ENCODE measurements around the gene CCDC57.

CCDC57 gene

GRCh38 chr17:82235775-82236141 is 23.1 kb upstream of the CCDC57 start:
- DNase-seq (ENCODE audit: low spot score) = no peak

GRCh38 chr17:82235056-82235774 is 22.6 kb upstream of the CCDC57 start:
- no peak for DNase-seq (ENCODE audit: low spot score)

- no peak for DNase-seq (ENCODE audit: low spot score)
Measured at GRCh38 chr17:82234211-82235055, 21.8 kb upstream of the CCDC57 start.

GRCh38 chr17:82232876-82233785 is 20.5 kb upstream of the CCDC57 start:
- DNase-seq (ENCODE audit: low spot score) = no peak

DNA sequence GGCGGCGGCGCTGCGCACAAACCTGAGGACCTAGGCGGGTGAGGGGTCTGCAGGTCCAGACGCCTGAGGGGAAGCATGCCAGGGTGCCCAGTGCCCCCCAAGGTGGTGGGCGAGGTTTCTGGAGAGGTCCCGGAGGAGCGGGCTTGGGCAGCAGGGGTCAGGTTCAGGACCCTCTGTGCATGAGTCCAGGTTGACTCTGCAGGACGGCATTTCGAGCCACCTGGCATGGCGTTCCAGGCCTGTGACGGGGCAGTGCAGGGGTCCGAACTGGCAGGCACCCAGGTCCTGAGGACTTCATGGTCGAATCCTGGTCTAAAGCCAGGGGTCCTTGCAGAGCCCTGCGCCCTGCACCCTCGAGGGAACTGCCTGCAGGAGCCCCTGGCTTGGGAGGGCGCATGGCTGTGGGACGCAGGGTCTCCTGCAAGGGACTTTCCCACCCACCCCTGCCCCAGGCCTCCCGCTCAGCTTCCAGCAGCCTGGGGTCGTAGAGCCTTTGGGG is 19.7 kb upstream of the CCDC57 start:
- DNase-seq (ENCODE audit: low spot score) = no peak

- no peak for DNase-seq (ENCODE audit: low spot score)
Measured at GRCh38 chr17:82231562-82232321, 19.1 kb upstream of the CCDC57 start.

- DNase-seq (ENCODE audit: low spot score) = no peak
Measured at GRCh38 chr17:82231312-82231561, 18.6 kb upstream of the CCDC57 start.

DNA sequence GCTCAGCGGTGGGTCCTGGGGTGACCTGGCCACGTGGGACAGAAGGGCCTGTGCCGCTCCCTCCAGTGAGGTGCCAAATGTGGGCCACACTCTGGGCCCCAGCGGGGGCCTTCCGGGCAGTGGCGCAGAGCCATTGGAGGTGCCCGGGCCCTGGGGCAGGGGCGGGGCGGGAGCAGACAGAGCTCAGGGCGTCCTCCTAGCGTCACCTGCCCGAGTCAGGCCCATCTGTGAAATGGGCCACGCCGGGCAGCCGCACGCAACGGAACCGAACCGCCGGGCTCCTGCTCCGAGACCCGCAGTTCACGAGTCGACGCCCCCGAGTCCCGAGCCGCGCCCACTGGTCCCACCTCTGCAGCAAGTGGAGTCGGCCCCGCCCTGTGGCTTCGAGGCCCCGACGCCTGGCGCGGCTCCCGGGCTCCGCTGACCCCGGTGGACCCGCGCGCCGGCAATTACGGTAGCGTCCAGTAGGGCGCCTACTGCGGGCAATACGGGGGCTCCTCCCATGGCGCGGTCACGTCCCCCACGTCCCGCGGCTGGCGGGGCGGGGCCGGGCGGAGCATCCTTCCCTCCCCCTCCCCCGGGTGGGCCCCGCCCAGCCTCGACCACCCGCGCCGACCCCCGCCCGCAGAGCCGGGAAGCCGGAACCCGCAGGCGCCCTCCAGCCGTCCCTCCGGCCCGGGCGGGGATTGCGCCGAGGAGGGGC is 18.1 kb upstream of the CCDC57 start:
- DNase-seq (ENCODE audit: low spot score) = no peak

- DNase-seq (ENCODE audit: low spot score) = no peak
Measured at GRCh38 chr17:82229698-82230608, 17.3 kb upstream of the CCDC57 start.

DNA sequence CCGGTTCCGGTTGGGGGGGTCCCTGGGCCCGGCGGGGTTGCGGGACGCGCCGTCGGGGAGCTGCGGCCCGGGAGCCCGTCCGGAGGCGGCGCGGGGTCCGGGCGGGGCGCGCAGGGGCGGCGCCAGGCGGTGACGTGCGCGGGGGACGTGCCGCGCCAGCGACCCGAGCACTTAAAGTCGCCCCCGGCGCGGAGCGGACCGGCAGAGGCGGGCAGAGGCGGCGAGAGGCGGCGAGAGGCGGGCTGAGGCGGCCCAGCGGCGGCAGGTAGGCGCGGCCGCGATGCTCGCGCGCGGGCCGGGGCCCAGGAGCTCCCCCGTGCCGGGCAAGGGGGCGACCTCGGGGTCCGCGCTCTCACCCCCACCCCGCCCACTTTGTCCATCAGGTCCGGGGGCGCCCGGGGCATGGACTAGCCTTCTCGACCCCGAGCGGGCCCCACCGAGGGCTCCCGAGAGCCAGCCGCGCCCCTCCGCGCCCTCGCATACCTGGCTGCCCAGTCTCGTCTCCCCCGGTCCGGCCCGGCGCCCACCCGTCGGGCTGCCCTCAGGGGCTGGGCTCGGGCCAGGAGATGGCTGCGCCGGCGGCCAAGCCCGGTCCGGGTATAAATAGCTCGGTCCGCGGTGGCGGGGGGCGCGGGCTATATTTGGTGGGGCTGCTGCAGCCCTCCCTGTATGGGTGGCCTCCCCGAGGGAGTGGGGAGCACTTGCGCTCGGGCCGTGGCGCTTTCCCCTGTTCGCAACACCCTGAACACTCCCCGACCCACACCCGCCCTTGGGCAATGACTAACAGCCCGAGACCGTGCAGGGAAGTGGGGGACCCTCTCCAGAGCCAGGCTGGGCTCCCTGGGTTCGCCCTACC is 16.4 kb upstream of the CCDC57 start, which contains the start of gene SLC16A3:
TSS of gene SLC16A3 (plus strand) at position 201 of the 856 bp plus-strand sequence. CDS start 6,967 bp downstream, outside the sequence.
- DNase-seq (ENCODE audit: low spot score) = peak; percentile 79

DNA sequence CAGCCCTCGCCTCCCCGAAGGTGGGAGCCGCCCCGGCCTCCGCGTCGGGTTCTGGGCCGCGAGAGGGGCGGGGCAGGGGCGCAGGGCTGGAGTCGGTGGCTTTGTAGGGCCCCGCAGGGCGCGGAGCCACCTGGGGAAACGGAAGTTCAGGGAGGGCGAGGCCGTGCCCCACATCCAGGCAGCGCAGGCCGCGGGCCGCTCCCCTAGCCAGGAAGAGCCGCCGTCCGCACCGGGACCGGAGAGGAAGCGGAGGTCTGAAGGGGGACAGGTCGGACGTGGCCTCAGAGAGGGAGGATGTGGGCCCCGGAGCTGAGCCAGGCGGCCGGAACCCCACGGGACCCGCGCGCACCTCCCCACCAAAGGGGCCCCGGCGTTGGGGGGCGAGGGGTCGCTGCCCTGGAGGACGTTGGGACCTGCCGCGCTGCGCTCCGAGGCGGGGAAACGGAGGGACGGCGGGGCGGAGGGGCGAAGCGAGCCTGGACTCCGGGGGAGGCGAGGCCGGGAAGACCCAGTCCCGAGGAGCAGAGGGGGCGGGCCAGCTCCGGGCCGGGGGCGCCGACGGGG is 15.7 kb upstream of the CCDC57 start:
- no peak for DNase-seq (ENCODE audit: low spot score)

- DNase-seq (ENCODE audit: low spot score) = no peak
Measured at GRCh38 chr17:82227629-82228277, 15.1 kb upstream of the CCDC57 start.

- no peak for DNase-seq (ENCODE audit: low spot score)
Measured at GRCh38 chr17:82226809-82227628, 14.4 kb upstream of the CCDC57 start.

- no peak for DNase-seq (ENCODE audit: low spot score)
Measured at GRCh38 chr17:82226146-82226808, 13.6 kb upstream of the CCDC57 start.

- DNase-seq (ENCODE audit: low spot score) = no peak
Measured at GRCh38 chr17:82225368-82226029, 12.9 kb upstream of the CCDC57 start.

DNA sequence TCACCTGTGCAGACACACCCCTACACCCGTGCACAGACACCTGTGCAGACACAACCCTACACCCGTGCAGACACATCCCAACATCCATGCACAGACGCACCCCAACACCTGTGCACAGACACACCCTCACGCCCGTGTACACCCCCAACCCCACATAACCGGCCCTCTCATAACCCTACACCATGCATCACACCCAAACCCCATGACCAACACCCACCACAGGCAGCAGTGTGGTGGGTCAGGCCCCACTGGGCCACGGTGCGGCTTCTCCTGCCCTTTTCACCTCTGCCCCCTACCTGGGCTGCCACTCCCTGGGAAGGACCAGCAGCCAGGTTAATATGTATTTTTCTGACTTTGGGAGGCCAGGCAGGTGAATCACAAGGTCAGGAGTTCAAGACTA is 12.0 kb upstream of the CCDC57 start:
- DNase-seq (ENCODE audit: low spot score) = no peak

Data from D341Med (cell line).